KOPT-K1 (cell line): ENCODE data around the gene GNAI2.
"Not testable (repeated sequence)": the region's sequence is repeated elsewhere in the genome, so short reads cannot be mapped to it uniquely, and the experiment has no call there.

Source experiments
- H3K27ac ChIP-seq: fragments of 200-600 bp; sonication (generic); 2 replicates; pipeline ENCODE4 v1.5.1; 2016; ENCODE audit warnings: antibody characterized with exemption, mild to moderate bottlenecking, low read depth, low read length; ENCODE audit not compliant: poor library complexity, severe bottlenecking
- H3K36me3 ChIP-seq: fragments of 200-600 bp; sonication (generic); 2 replicates; pipeline ENCODE4 v1.5.1; 2017; ENCODE audit warnings: antibody characterized with exemption, mild to moderate bottlenecking, low read length, moderate library complexity; ENCODE audit not compliant: insufficient read depth
- H3K9me3 ChIP-seq: fragments of 200-600 bp; sonication (generic); 2 replicates; pipeline ENCODE4 v1.5.1; 2017; ENCODE audit warnings: antibody characterized with exemption, low read length, mild to moderate bottlenecking; ENCODE audit not compliant: insufficient read depth, poor library complexity, severe bottlenecking

GNAI2 gene

GRCh38 chr3:50242381-50242770 is 6.4 kb downstream of the GNAI2 start:
- peak overlapping the region; percentile 36 for H3K27ac ChIP-seq
- H3K36me3 ChIP-seq = peaks cover 61% of the 10 kb centered on the region

GRCh38 chr3:50242851-50243542 is 7.0 kb downstream of the GNAI2 start:
- Histone ChIP-seq H3K36me3 (peaks cover 67% of the 10 kb centered on the region), H3K27ac (peak overlapping the region; percentile 36), H3K9me3 (no peaks in the 10 kb centered on the region)

More at GRCh38 chr3:50242381-50242770, 6.4 kb downstream of the GNAI2 start:
- H3K9me3 ChIP-seq = no peaks in the 10 kb centered on the region

- H3K9me3 ChIP-seq = no peaks in the 10 kb centered on the region
- peaks cover 72% of the 10 kb centered on the region for H3K36me3 ChIP-seq
- peak overlapping the region; percentile 36 for H3K27ac ChIP-seq
Observed at GRCh38 chr3:50243543-50243895, 7.5 kb downstream of the GNAI2 start.

- peak overlapping the region; percentile 7 for H3K27ac ChIP-seq
- H3K36me3 ChIP-seq = peaks cover 73% of the 10 kb centered on the region
- not testable (repeated sequence) for H3K9me3 ChIP-seq
Observed at GRCh38 chr3:50244813-50245212, 8.8 kb downstream of the GNAI2 start.

- peaks cover 73% of the 10 kb centered on the region for H3K36me3 ChIP-seq
- H3K27ac ChIP-seq = peak overlapping the region; percentile 75
Observed at GRCh38 chr3:50245251-50245745, 9.3 kb downstream of the GNAI2 start.

GRCh38 chr3:50245831-50246516 is 10.0 kb downstream of the GNAI2 start:
- peak overlapping the region; percentile 75 for H3K27ac ChIP-seq
- no peaks in the 10 kb centered on the region for H3K9me3 ChIP-seq
- H3K36me3 ChIP-seq = peaks cover 73% of the 10 kb centered on the region

More at GRCh38 chr3:50245251-50245745, 9.3 kb downstream of the GNAI2 start:
- no peaks in the 10 kb centered on the region for H3K9me3 ChIP-seq

- Histone ChIP-seq H3K27ac (peak overlapping the region; percentile 75), H3K9me3 (no peaks in the 10 kb centered on the region), H3K36me3 (peaks cover 73% of the 10 kb centered on the region)
Observed at GRCh38 chr3:50246517-50246954, 10.5 kb downstream of the GNAI2 start.

- peaks cover 75% of the 10 kb centered on the region for H3K36me3 ChIP-seq
- H3K27ac ChIP-seq = no peak overlapping the region
- no peaks in the 10 kb centered on the region for H3K9me3 ChIP-seq
Observed at GRCh38 chr3:50248387-50248786, 12.4 kb downstream of the GNAI2 start.

- Histone ChIP-seq H3K27ac (no peak overlapping the region), H3K36me3 (peaks cover 77% of the 10 kb centered on the region), H3K9me3 (no peaks in the 10 kb centered on the region)
Observed at GRCh38 chr3:50249457-50249856, 13.5 kb downstream of the GNAI2 start.

GRCh38 chr3:50250514-50250913 is 14.5 kb downstream of the GNAI2 start:
- Histone ChIP-seq H3K27ac (no peak overlapping the region), H3K36me3 (peaks cover 86% of the 10 kb centered on the region), H3K9me3 (no peaks in the 10 kb centered on the region)

- peaks cover 93% of the 10 kb centered on the region for H3K36me3 ChIP-seq
- no peak overlapping the region for H3K27ac ChIP-seq
- H3K9me3 ChIP-seq = no peaks in the 10 kb centered on the region
Observed at GRCh38 chr3:50251220-50251619, 15.2 kb downstream of the GNAI2 start.

- no peaks in the 10 kb centered on the region for H3K9me3 ChIP-seq
- no peak overlapping the region for H3K27ac ChIP-seq
- H3K36me3 ChIP-seq = peaks cover 100% of the 10 kb centered on the region
Observed at GRCh38 chr3:50254577-50255250, 18.7 kb downstream of the GNAI2 start.

GRCh38 chr3:50255251-50255615 is 19.2 kb downstream of the GNAI2 start:
- peaks cover 96% of the 10 kb centered on the region for H3K36me3 ChIP-seq

GRCh38 chr3:50256978-50257890 is 21.2 kb downstream of the GNAI2 start:
- Histone ChIP-seq H3K36me3 (peaks cover 76% of the 10 kb centered on the region), H3K27ac (no peak overlapping the region), H3K9me3 (no peaks in the 10 kb centered on the region)

More at GRCh38 chr3:50255251-50255615, 19.2 kb downstream of the GNAI2 start:
- no peaks in the 10 kb centered on the region for H3K9me3 ChIP-seq
- H3K27ac ChIP-seq = no peak overlapping the region
